ENCODE measurements around the gene AGMO.

- TF ChIP-seq CTCF (IDR thresholded peaks at IDR 0.05; ENCODE audit: low read depth, low read length, poor library complexity, severe bottlenecking) (no peak), EZH2phosphoT487 (IDR thresholded peaks at IDR 0.05; ENCODE audit: borderline replicate concordance, low read length) (no peak)
These were observed 5.3 kb downstream of the AGMO start for GRCh38 chr7:15556339-15557105.
